KOPT-K1 (cell line): ENCODE measurements around the gene ATP2B1.
"Not testable (repeated sequence)": the region's sequence is repeated elsewhere in the genome, so short reads cannot be mapped to it uniquely, and the experiment has no call there.

Experiments used
- H3K27ac ChIP-seq: fragments of 200-600 bp; sonication (generic); 2 replicates; pipeline ENCODE4 v1.5.1; 2016; ENCODE audit warnings: antibody characterized with exemption, mild to moderate bottlenecking, low read depth, low read length; ENCODE audit not compliant: poor library complexity, severe bottlenecking
- H3K36me3 ChIP-seq: fragments of 200-600 bp; sonication (generic); 2 replicates; pipeline ENCODE4 v1.5.1; 2017; ENCODE audit warnings: antibody characterized with exemption, mild to moderate bottlenecking, low read length, moderate library complexity; ENCODE audit not compliant: insufficient read depth
- H3K9me3 ChIP-seq: fragments of 200-600 bp; sonication (generic); 2 replicates; pipeline ENCODE4 v1.5.1; 2017; ENCODE audit warnings: antibody characterized with exemption, low read length, mild to moderate bottlenecking; ENCODE audit not compliant: insufficient read depth, poor library complexity, severe bottlenecking

Gene ATP2B1

GRCh38 chr12:89708565-89709156 lies at the start of gene ATP2B1:
TSS of gene ATP2B1 (minus strand) at chr12:89708838. CDS start at chr12:89655886, 52,952 bp downstream.
- no peaks in the 10 kb centered on the region for H3K9me3 ChIP-seq
- H3K36me3 ChIP-seq, result no peaks in the 10 kb centered on the region
- peak within 1 kb of the TSS; percentile 91 for H3K27ac ChIP-seq

GRCh38 chr12:89757987-89758386 lies 49.3 kb upstream of the ATP2B1 start:
- not testable (repeated sequence) for H3K36me3 ChIP-seq, H3K27ac ChIP-seq, H3K9me3 ChIP-seq

GRCh38 chr12:89756585-89757398 lies 48.2 kb upstream of the ATP2B1 start:
- H3K27ac ChIP-seq, result no peak overlapping the region
- no peaks in the 10 kb centered on the region for H3K9me3 ChIP-seq

GRCh38 chr12:89756194-89756584 lies 47.6 kb upstream of the ATP2B1 start:
- no peaks in the 10 kb centered on the region for H3K36me3 ChIP-seq
- no peak overlapping the region for H3K27ac ChIP-seq
- no peaks in the 10 kb centered on the region for H3K9me3 ChIP-seq

More at GRCh38 chr12:89756585-89757398, 48.2 kb upstream of the ATP2B1 start:
- H3K36me3 ChIP-seq, result no peaks in the 10 kb centered on the region

GRCh38 chr12:89753997-89754396 lies 45.4 kb upstream of the ATP2B1 start:
- Histone ChIP-seq H3K9me3 (no peaks in the 10 kb centered on the region), H3K27ac (no peak overlapping the region), H3K36me3 (no peaks in the 10 kb centered on the region)

- H3K27ac ChIP-seq, result no peak overlapping the region
Observed at GRCh38 chr12:89752341-89752740, 43.7 kb upstream of the ATP2B1 start.

GRCh38 chr12:89750389-89751351 lies 42.0 kb upstream of the ATP2B1 start:
- Histone ChIP-seq H3K27ac (no peak overlapping the region), H3K9me3 (no peaks in the 10 kb centered on the region)

More at GRCh38 chr12:89752341-89752740, 43.7 kb upstream of the ATP2B1 start:
- no peaks in the 10 kb centered on the region for H3K36me3 ChIP-seq
- H3K9me3 ChIP-seq, result no peaks in the 10 kb centered on the region

GRCh38 chr12:89748791-89749190 lies 40.2 kb upstream of the ATP2B1 start:
- Histone ChIP-seq H3K27ac (no peak overlapping the region), H3K36me3 (no peaks in the 10 kb centered on the region), H3K9me3 (no peaks in the 10 kb centered on the region)

More at GRCh38 chr12:89750389-89751351, 42.0 kb upstream of the ATP2B1 start:
- no peaks in the 10 kb centered on the region for H3K36me3 ChIP-seq

- H3K9me3 ChIP-seq, result peaks cover 14% of the 10 kb centered on the region
- H3K27ac ChIP-seq, result no peak overlapping the region
- H3K36me3 ChIP-seq, result no peaks in the 10 kb centered on the region
Observed at GRCh38 chr12:89745286-89745685, 36.6 kb upstream of the ATP2B1 start.

- H3K27ac ChIP-seq, result no peak overlapping the region
- peaks cover 31% of the 10 kb centered on the region for H3K9me3 ChIP-seq
- no peaks in the 10 kb centered on the region for H3K36me3 ChIP-seq
Observed at GRCh38 chr12:89742337-89743022, 33.8 kb upstream of the ATP2B1 start.

GRCh38 chr12:89740943-89741342 lies 32.3 kb upstream of the ATP2B1 start:
- H3K27ac ChIP-seq, result no peak overlapping the region
- no peaks in the 10 kb centered on the region for H3K36me3 ChIP-seq
- H3K9me3 ChIP-seq, result peaks cover 31% of the 10 kb centered on the region

- Histone ChIP-seq H3K36me3 (no peaks in the 10 kb centered on the region), H3K27ac (no peak overlapping the region)
Observed at GRCh38 chr12:89736995-89737394, 28.4 kb upstream of the ATP2B1 start.

GRCh38 chr12:89733579-89734201 lies 25.1 kb upstream of the ATP2B1 start:
- H3K27ac ChIP-seq, result no peak overlapping the region
- peaks cover 13% of the 10 kb centered on the region for H3K9me3 ChIP-seq

More at GRCh38 chr12:89736995-89737394, 28.4 kb upstream of the ATP2B1 start:
- peaks cover 42% of the 10 kb centered on the region for H3K9me3 ChIP-seq

GRCh38 chr12:89732522-89732921 lies 23.9 kb upstream of the ATP2B1 start:
- Histone ChIP-seq H3K36me3 (no peaks in the 10 kb centered on the region), H3K9me3 (peaks cover 10% of the 10 kb centered on the region), H3K27ac (no peak overlapping the region)

More at GRCh38 chr12:89733579-89734201, 25.1 kb upstream of the ATP2B1 start:
- no peaks in the 10 kb centered on the region for H3K36me3 ChIP-seq
